HEK293 (cell line): ENCODE results near the gene SERAC1.

ENCODE experiments used
- CTCF ChIA-PET: fragments of 350-600 bp; formaldehyde crosslinking; extraction: SDS; loops from one replicate; lab custom pipeline; 2021; ENCODE audit warnings: antibody characterized with exemption; lab: Yijun Ruan, JAX
- POLR2A ChIA-PET: fragments of 300-600 bp; formaldehyde crosslinking; extraction: SDS; loops from one replicate; lab custom pipeline; 2020; ENCODE audit warnings: antibody characterized with exemption, inconsistent platforms; lab: Yijun Ruan, JAX
- H3K27ac ChIP-seq: fragments of 200-500 bp; sonication (Bioruptor generic); 2 replicates; pipeline ENCODE4 v1.5.1; 2014; ENCODE audit warnings: low read depth, low read length, control low read depth, inconsistent platforms; ENCODE audit errors: extremely low read depth
- H3K36me3 ChIP-seq, 2 experiments: fragments of 200-500 bp in 1 of 2; sonication (Bioruptor generic) in 1 of 2; 1 replicate in 1 of 2; 2 replicates in 1 of 2; pipeline ENCODE4 v1.5.1; 2014 to 2017; ENCODE audit warnings: inconsistent platforms in 2 of 2, low read length in 2 of 2; ENCODE audit not compliant: control insufficient read depth in 2 of 2, insufficient read depth in 1 of 2
- H3K4me1 ChIP-seq: fragments of 200-500 bp; sonication (Bioruptor generic); 2 replicates; pipeline ENCODE4 v1.5.1; 2014; ENCODE audit warnings: mild to moderate bottlenecking, low read length, inconsistent platforms; ENCODE audit not compliant: control insufficient read depth, insufficient read depth
- H3K4me3 ChIP-seq: 2 replicates; pipeline ENCODE4 v1.5.1; 2011; ENCODE audit warnings: low read depth, mild to moderate bottlenecking, control low read depth, low read length, moderate library complexity
- H3K9me3 ChIP-seq: fragments of 200-500 bp; sonication (Bioruptor generic); 2 replicates; pipeline ENCODE4 v1.5.1; 2014; ENCODE audit warnings: low read depth, low read length, inconsistent platforms; ENCODE audit not compliant: control insufficient read depth, insufficient read depth
- HOXA7 ChIP-seq: sonication (generic); formaldehyde crosslinking; IDR thresholded peaks from 2 replicates; pipeline ENCODE4 v1.8.1; 2022; ENCODE audit warnings: missing genetic modification reagents, borderline replicate concordance
- SALL2 ChIP-seq: fragments of 450-650 bp; formaldehyde crosslinking; IDR thresholded peaks from 2 replicates; pipeline ENCODE4 v1.5.0; 2017; ENCODE audit warnings: missing biosample characterization, mild to moderate bottlenecking, missing genetic modification characterization, borderline replicate concordance
- SETDB1 ChIP-seq: IDR thresholded peaks from one replicate; pipeline ENCODE4 v1.6.1; 2017; ENCODE audit warnings: mild to moderate bottlenecking, low read length, moderate library complexity, mixed read lengths; ENCODE audit not compliant: insufficient read length
- TRIM28 ChIP-seq: IDR thresholded peaks from 2 replicates; pipeline ENCODE4 v1.6.1; 2011; ENCODE audit warnings: low read length, control low read depth, borderline replicate concordance
- ZBTB1 ChIP-seq: fragments of 450-650 bp; formaldehyde crosslinking; IDR thresholded peaks from 2 replicates; pipeline ENCODE4 v1.5.1; 2016; ENCODE audit warnings: missing biosample characterization, missing genetic modification characterization
- ZBTB6 ChIP-seq: fragments of 450-650 bp; formaldehyde crosslinking; IDR thresholded peaks from 2 replicates; pipeline ENCODE4 v1.5.1; 2017; ENCODE audit warnings: missing biosample characterization, missing genetic modification characterization
- ZBTB7A ChIP-seq: fragments of 450-650 bp; formaldehyde crosslinking; IDR thresholded peaks from 2 replicates; pipeline ENCODE4 v1.5.1; 2016; ENCODE audit warnings: low read depth, missing biosample characterization, missing genetic modification characterization
- ZEB2 ChIP-seq: fragments of 450-650 bp; formaldehyde crosslinking; IDR thresholded peaks from 2 replicates; pipeline ENCODE4 v1.5.1; 2016; ENCODE audit warnings: missing biosample characterization, missing genetic modification characterization
- ZFHX2 ChIP-seq: fragments of 450-650 bp; formaldehyde crosslinking; conservative IDR thresholded peaks from 2 replicates; pipeline ENCODE4 v1.5.1; 2016; ENCODE audit warnings: missing biosample characterization, missing genetic modification characterization
- ZFP37 ChIP-seq: fragments of 450-650 bp; formaldehyde crosslinking; IDR thresholded peaks from 2 replicates; pipeline ENCODE4 v1.5.1; 2016; ENCODE audit warnings: missing biosample characterization, missing genetic modification characterization
- ZNF112 ChIP-seq: fragments of 450-650 bp; formaldehyde crosslinking; IDR thresholded peaks from 2 replicates; pipeline ENCODE4 v1.5.0; 2017; ENCODE audit warnings: missing biosample characterization, missing genetic modification characterization
- ZNF221 ChIP-seq: fragments of 450-650 bp; formaldehyde crosslinking; IDR thresholded peaks from 2 replicates; pipeline ENCODE4 v1.5.1; 2017; ENCODE audit warnings: missing biosample characterization, missing genetic modification characterization, borderline replicate concordance
- ZNF280C ChIP-seq: fragments of 450-650 bp; formaldehyde crosslinking; IDR thresholded peaks from 2 replicates; pipeline ENCODE4 v1.5.1; 2016; ENCODE audit warnings: missing biosample characterization, missing genetic modification characterization
- ZNF394 ChIP-seq: fragments of 450-650 bp; formaldehyde crosslinking; IDR thresholded peaks from 2 replicates; pipeline ENCODE4 v1.5.1; 2016; ENCODE audit warnings: missing biosample characterization, missing genetic modification characterization, mild to moderate bottlenecking, moderate library complexity, borderline replicate concordance
- ZNF416 ChIP-seq: fragments of 450-650 bp; formaldehyde crosslinking; IDR thresholded peaks from 2 replicates; pipeline ENCODE4 v1.5.1; 2016; ENCODE audit warnings: missing biosample characterization, missing genetic modification characterization
- ZNF548 ChIP-seq: fragments of 450-650 bp; formaldehyde crosslinking; IDR thresholded peaks from 2 replicates; pipeline ENCODE4 v1.5.1; 2016; ENCODE audit warnings: missing biosample characterization, missing genetic modification characterization
- ZNF549 ChIP-seq: fragments of 450-650 bp; IDR thresholded peaks from 2 replicates; pipeline ENCODE4 v1.5.1; 2018; ENCODE audit warnings: missing biosample characterization, missing genetic modification characterization, mild to moderate bottlenecking, inconsistent platforms, moderate library complexity
- ZNF560 ChIP-seq: fragments of 450-650 bp; formaldehyde crosslinking; IDR thresholded peaks from 2 replicates; pipeline ENCODE4 v1.5.1; 2017; ENCODE audit warnings: missing biosample characterization, missing genetic modification characterization, borderline replicate concordance
- ZNF571 ChIP-seq: fragments of 450-650 bp; formaldehyde crosslinking; IDR thresholded peaks from 2 replicates; pipeline ENCODE4 v1.5.0; 2017; ENCODE audit warnings: missing biosample characterization, missing genetic modification characterization
- ZNF660 ChIP-seq: fragments of 450-650 bp; IDR thresholded peaks from 2 replicates; pipeline ENCODE4 v1.5.1; 2018; ENCODE audit warnings: missing biosample characterization, mild to moderate bottlenecking, missing genetic modification characterization
- ZSCAN4 ChIP-seq: fragments of 450-650 bp; formaldehyde crosslinking; IDR thresholded peaks from 2 replicates; pipeline ENCODE4 v1.5.1; 2017; ENCODE audit warnings: missing biosample characterization, missing genetic modification characterization
- TF ChIP-seq, protein P1 (sequence below): fragments of 450-650 bp; formaldehyde crosslinking; IDR thresholded peaks from 2 replicates; pipeline ENCODE4 v1.5.1; 2016; ENCODE audit warnings: missing biosample characterization, missing genetic modification characterization

SERAC1 gene

GRCh38 chr6:158185729-158186456 lies 17.8 kb upstream of the SERAC1 start:
- peaks cover 3 to 29% of the 10 kb centered on the region in 2 experiments; a peak in 2 of 3 replicates for H3K36me3 ChIP-seq
- no peaks in the 10 kb centered on the region for H3K4me1 ChIP-seq
- ChIA-PET POLR2A (no interaction called here), CTCF (interaction anchor here (1.9 to 7.1 kb wide), 2 partner anchors 20 to 28 kb away, joined by 6 to 37 read pairs; no protein-coding TSS in a partner anchor)
- H3K27ac ChIP-seq: no peak overlapping the region
- no peaks in the 10 kb centered on the region for H3K9me3 ChIP-seq
- H3K4me3 ChIP-seq: no peak overlapping the region
- no peak for TF ChIP-seq ZBTB1 (tag by site-specific recombination)
- no peak for TF ChIP-seq ZNF221
- TF ChIP-seq TRIM28: no peak
- TF ChIP-seq SALL2: no peak
- no peak for TF ChIP-seq ZBTB6 (tag by site-specific recombination)
- no peak for TF ChIP-seq ZEB2
- TF ChIP-seq, protein P1, sequence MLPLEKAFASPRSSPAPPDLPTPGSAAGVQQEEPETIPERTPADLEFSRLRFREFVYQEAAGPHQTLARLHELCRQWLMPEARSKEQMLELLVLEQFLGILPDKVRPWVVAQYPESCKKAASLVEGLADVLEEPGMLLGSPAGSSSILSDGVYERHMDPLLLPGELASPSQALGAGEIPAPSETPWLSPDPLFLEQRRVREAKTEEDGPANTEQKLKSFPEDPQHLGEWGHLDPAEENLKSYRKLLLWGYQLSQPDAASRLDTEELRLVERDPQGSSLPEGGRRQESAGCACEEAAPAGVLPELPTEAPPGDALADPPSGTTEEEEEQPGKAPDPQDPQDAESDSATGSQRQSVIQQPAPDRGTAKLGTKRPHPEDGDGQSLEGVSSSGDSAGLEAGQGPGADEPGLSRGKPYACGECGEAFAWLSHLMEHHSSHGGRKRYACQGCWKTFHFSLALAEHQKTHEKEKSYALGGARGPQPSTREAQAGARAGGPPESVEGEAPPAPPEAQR (tag by site-specific recombination): no peak
- TF ChIP-seq ZFHX2 (tag by site-specific recombination): no peak
- TF ChIP-seq HOXA7 (CRISPR knock-in tag): no peak
- no peak for TF ChIP-seq SETDB1
- no peak for TF ChIP-seq ZNF280C (tag by site-specific recombination)
- TF ChIP-seq ZNF549: no peak
- TF ChIP-seq ZNF112: no peak
- no peak for TF ChIP-seq ZNF560 (tag by site-specific recombination)
- TF ChIP-seq ZNF394 (tag by site-specific recombination): no peak
- TF ChIP-seq ZNF571 (tag by site-specific recombination): no peak
- TF ChIP-seq ZFP37: no peak
- TF ChIP-seq ZNF548 (tag by site-specific recombination): no peak
- TF ChIP-seq ZSCAN4 (tag by site-specific recombination): no peak
- TF ChIP-seq ZBTB7A (tag by site-specific recombination): no peak

GRCh38 chr6:158184608-158185007 lies 16.5 kb upstream of the SERAC1 start:
- H3K4me3 ChIP-seq: no peak overlapping the region
- no peak overlapping the region for H3K27ac ChIP-seq
- H3K9me3 ChIP-seq: no peaks in the 10 kb centered on the region
- POLR2A ChIA-PET: interaction anchor here (0.7 to 1.0 kb wide), 2 partner anchors 17 to 33 kb away, joined by 3 read pairs; partner anchors contain the start of genes GTF2H5 and SERAC1
- peaks cover 3 to 29% of the 10 kb centered on the region in 2 experiments; a peak in 2 of 3 replicates for H3K36me3 ChIP-seq
- TF ChIP-seq ZNF416 (tag by site-specific recombination) (no peak), ZNF660 (tag by site-specific recombination) (0 out of 2 replicates have a peak, but pooled peaks have one; percentile 31)
- TF ChIP-seq, protein P1 (tag by site-specific recombination): no peak
- H3K4me1 ChIP-seq: no peaks in the 10 kb centered on the region
- CTCF ChIA-PET: interaction anchor here (0.5 to 7.1 kb wide), 4 partner anchors 10 to 507 kb away, joined by 3 to 37 read pairs (median 6); no protein-coding TSS in a partner anchor
